Mesenteric fat pad (tissue), 1 donor: ENCODE data around the gene CENPP. TPM values are rescaled to one million over a fixed set of nuclear protein-coding genes. Genes with fewer than 3 reads are reported as not detected.

Experiments used
- DNase-seq: peaks from one replicate; pipeline ENCODE4 v3.0.0-alpha.2; 2020; ENCODE audit warnings: low spot score
- total RNA-seq: library from RNA; stranded (reverse); fragmentation: NEBNext Ultra II Directional; extraction: Animal tissue kit (Norgen Biotek cat#: 25700); gene quantifications from one replicate; pipeline ENCODE4 v1.2.1, GENCODE V29; 2021
- donor health status: DM: yes; HTN: yes; CAD: no.

The CENPP gene
- total RNA-seq, 1 donor from 2014 or later = 4.0 TPM

DNA sequence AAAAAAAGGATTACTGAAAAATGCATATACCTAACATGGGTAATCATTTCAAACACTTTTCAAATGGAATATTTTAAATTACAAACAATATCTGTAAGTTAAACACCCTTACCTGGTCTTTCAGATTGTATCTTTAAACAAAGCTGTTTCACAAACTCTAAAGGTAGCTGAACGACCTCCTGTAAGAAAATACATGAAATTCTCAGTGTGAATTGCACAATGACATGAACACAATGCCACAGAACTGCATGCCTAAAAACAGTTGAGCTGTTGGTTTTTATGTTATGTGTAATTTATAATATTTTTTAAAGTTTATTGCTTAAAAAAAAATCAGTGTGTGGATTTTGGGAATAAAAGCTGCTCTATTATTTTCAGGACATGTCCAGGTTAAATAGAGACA lies 326.7 kb downstream of the CENPP start:
- no peak for DNase-seq

DNA sequence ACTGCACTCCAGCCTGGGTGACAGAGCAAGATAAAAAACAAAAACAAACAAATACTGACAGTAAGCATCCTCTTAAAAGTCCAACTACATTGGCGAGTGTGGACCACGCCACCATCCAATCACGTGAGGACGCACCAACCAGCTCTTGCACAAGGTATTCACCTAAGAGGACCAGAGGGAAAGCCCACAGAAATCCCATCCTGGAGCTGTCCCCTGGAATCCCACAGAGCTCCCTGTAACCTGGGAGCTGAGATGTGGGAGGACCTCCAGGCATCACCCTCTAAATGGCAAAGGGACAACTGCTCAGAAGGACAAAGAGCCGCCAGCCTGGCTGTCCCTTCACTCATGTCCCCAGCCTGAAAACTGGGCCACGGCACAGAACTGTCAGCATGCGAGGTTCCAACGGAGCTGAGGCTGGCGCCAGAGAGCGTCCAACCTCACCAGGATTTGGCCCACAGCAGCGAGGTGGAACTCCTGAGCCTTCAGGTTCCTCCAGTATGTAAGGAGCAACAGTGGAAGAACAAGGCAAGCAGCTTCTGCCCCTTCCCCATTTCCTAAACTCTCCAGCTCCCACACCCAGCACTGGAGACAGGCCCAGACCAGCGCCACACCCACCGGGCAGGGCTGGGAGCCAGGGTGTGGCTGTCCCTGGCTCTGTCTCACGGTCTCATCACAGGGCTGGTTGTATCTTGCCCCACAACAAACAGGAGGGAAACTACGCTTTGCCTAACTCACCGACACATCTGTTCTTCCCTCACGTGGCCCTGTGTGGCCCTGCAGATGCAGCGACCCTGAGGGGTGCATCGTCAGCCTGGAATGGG lies 328.9 kb downstream of the CENPP start:
- peak; percentile 69 for DNase-seq

DNA sequence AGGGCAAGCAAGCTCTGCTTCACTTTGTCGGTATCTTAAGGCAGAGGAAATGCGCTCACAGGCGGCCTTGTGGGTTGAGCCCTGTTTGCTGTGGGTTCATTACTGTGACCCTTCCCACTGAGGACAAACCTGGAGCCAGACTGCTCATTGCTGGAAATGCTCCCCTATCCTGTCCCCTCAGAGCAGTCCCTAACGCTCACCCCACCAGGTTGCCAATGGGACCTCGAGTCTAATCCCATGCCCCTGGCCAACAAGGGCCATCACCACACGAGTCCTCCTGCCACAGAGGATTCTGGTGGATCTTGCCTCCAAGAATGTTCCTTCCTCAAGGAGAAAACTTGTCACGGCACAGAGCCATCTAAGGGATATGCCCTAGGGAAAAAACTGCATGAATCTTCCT lies 329.6 kb downstream of the CENPP start:
- no peak for DNase-seq

DNA sequence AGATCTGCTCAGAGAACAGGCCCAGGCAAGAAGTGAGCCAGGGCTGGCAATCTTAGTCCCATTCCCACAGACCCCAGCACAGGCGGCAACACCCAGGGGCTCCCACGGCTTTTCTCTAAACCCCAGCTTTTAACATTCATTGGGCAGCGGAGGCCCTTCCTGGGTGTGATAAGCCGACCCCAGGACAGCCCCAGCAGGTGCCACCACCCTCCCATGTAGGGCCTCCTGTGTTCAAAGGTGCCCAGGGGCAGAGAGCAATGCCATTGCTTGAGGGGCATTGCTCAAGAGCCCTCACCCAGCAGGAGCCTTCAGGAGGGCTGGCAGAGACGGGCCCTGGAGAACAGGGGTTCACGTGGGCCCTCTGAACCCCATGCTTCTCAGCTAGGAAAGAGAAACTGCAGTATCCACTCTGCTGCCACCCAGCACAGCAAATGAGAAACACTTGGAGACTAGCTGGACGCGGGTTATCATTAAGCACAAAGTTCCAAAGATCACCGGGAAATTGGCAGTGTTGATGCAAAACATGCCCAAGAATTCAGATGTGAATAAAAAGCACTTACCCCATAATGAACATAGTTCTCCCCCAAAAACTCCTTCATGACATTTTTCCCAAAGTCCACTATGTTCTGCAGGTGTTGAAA lies 330.3 kb downstream of the CENPP start:
- no peak for DNase-seq

DNA sequence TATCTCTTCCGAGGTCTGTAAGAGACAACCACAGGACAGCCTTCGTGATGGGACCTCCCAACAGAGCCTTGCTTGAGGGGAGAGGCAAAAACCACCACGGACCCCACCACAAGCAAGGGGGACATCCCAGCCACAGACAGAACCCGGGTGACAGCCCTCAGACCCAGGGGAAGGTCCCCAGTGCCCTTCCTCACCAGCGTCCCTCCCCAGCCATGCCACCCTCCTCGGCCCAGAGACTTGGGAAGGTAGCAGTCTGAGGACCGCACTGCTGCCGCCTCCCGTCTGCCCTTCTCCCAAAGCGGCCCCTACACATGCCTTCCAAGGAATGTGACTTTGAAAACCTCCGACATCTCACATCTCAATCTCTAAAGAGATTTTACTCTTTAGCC lies 330.8 kb downstream of the CENPP start:
- DNase-seq = no peak

DNA sequence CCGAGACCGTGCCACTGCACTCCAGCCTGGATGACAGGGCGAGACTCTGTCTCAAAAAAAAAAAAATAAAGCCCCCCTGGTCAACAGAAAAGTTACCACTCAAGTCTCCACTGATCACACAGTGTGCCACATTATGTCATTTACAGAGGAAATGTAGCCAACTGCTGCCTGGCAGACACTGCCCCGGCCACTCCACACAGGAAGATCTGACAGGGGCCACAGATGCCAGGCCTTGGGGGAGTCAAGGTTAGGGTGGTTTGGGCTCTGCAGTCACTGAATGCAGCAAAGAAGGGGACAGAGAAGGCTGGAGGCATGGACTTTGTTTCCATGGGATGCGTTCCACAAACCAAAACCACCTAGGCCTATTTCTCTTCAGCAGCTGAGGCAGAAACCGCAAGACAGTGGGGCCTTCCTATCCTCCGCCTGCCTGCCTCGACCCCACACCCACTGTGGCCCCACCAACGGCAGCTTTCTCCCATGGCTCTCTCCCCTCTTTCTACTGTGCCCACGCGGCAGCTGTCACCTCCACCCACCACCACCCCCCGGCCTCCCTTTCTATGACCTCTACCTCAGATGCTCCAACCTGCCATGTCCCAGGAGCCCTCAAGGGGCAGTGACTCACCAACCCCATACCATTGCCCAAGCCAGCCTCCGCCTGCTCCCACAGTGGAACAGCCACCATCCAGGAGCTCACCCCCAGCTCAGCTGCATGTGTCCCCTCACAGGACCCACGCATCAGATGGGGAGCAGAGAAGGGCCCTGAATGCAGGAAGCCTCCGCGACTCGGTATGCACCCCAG lies 331.7 kb downstream of the CENPP start:
- no peak for DNase-seq

DNA sequence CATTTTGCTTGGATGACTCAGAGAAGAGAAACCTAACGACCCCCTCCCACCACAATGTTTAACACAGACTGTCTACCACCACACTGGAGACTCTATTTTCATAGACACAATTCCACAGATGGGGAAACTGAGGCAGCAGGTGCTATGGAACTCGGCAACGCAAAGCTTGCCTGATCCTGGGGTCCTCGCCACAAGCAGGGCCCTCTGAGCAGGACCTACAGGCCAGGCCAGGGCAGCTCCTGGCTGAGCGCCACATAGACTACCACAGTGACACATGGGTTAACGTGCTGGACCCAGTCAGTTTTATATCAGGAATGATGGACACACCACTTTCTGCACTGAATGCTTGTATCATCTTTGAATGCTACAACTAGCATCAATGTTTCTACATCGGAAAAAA lies 332.4 kb downstream of the CENPP start:
- DNase-seq = no peak

DNA sequence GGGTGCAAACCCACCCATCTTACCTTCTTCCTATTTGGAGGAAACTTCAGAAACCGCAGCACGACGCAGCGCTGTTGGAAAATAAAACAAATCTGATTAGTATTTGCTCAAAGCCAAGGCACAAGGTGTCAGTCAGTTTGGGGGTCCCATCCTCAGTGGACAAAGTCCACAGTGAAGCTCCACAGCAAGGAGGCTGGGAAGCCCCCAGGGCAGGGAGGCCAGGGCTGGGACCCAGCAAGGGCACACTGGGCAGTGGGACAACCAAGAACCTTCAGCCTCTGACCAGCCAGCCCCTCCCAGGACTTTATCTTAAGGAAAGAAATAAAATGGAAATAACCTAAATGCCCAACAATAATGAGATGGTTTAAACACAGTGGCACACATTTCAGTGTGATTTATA lies 332.9 kb downstream of the CENPP start:
- DNase-seq = no peak

DNA sequence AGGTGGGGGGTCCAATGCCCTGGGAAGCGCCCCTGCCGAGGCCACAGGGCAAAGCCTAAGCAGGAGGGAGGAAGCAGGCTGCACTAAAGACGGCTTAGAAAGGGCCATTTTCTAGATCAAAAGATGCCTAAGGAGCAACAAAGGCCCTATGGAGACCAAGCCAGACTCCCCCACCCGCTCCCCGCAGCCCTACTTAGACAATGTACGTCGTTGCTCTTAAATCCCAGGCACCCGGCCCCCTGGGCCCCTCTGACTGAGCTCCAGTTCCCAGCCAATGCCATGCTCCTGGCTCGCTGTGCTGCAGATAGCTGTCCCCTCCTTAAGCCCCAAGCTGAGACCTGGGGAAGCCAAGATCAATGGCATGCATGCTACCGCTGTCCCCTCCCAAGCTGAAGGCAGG lies 333.8 kb downstream of the CENPP start:
- no peak for DNase-seq

DNA sequence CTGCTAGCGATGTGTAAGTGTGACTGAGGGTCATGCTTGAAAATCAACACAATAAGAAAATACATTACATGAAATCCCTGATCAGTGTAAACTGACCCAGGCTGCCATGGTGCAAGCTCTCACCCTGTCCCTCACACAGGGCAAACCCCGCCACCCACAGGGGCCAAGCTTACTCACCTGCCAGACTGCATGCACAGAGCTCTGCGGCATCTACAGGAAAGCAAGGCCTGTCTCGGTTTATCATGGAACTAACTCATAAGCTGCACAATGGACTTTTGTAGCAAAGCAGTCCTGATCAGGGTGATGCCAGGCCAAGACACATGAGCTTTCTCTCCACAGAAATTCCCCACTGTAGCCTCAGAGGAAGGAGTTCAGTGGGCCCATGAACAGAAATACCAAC lies 334.5 kb downstream of the CENPP start:
- DNase-seq = no peak

DNA sequence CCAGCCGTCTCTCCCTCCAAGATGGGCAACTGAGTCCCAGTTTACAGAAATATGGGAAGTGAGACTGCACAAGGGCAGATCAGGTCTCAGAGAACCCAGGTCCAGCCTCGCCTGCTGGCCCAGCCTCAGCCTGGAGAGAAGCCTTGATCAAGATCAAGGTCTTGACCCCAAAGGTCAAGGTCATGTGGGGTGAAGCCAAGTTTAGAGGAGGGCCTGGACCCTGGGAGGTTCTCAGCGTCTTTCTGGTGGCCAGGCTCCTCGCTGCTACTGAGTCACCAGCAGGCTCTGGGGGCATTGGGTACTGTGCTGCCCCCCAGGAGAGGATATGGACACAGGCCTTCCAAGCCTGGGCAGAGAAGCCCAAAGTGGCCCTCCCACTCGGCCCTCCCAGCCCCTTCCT lies 335.4 kb downstream of the CENPP start:
- DNase-seq = no peak

DNA sequence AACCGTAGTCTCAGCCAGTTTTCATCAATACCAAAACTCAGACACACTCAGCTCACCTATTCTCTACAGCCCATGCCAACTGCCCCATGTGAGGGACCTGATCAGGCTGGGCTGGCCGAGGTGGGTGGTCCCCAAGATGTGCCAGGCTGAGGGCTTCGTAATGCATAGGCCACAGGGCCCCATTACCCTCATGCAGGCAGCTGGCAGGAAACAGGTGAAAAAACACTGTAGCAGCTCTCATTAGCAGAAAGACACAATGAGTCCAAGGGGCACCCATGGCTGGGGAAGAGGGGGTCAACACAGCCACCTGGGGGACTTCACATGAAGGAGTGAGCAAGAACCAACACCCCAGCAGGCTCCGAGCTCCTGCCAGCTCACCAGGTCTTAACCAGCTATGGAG lies 336.0 kb downstream of the CENPP start:
- no peak for DNase-seq

DNA sequence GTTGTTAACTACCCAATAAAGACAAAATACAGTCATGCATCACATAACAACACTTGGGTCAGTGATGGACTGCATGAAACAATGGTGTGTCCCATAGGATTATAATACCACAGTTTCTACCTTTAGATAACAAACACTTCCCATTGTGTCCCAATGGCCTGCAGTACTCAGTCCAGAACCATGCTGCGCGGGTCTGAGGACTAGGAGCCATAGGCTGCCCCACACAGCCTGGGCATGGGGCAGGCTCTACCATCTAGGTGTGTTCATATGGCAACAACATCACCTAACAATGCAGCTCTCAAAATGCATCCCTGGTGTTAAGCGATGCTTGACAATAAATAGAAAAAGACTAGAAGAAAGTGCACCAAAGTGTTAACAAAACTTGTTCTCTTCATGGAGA lies 337.4 kb downstream of the CENPP start:
- no peak for DNase-seq

DNA sequence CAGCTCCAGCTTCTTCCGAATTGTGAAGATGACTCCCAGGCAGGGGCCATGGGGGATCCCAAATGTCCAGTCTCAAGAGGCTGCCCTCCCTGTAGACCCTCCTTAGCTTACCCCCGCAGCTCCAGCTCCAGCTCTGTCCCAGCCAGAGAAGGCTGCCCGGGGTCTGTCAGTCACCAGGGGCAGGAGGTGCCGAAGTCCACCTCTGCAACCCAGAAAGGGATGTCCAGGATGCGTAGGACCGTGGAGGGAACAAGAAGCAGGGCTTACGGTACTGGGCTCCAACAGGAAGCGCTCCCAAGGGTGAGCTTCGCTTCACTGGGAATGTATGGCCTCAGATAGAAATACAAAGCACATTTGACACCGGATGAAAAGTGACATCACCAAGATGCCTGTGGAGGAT lies 338.2 kb downstream of the CENPP start:
- no peak for DNase-seq

DNA sequence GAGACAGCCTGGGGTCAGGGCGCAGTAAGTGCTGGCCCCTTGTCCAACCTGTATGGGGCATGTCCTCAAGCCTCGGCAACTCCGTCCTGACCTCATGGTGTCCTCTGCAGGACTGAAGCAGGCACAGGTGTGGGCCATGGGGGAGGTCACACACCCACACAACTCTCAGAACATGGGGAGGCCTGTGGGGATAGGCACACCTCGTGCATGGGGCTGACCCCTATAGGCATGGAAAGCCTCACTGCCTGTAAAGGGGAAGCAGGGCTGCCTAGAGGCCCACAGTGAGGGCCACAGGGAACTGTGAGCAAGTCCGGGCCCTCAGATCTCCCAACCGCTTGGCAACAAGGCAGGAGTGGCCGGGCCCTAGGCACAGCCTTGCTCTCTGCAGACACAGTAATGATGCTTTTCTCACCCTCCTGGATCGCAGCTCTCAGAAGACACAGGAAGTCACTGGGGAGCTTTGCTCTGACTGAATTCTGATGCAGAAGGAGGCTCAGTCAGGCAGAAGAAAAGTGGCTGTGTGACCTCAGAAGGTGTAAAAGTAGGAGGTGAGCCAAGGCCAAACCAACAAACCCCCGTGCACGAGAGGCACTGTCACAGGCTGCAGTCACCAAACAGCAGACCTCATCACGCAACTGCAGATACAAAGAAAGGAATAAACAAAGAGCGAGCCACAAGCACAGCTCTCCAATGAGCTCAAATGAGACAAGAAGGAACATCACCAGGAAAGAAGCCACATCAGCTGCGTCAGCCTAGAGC lies 338.8 kb downstream of the CENPP start:
- peak; percentile 14 for DNase-seq

DNA sequence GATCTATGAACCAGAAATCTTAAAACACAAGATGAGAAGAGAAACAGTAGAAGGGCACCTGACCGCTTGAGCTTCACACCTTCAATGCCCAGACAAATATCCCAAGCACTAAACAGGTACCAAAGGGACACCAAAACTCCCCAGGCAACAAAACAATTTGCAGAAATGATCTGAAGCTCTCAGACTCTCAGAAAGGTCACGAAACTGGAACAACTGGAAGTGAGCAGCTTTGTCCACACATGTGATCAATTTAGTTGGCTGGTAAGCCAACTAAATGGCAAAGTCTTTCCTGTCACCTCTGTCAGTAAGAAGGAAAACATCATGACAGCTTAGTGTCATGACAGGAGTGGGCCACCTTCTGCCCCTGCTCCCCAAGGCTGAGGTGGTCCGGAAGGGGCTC lies 340.1 kb downstream of the CENPP start:
- no peak for DNase-seq

DNA sequence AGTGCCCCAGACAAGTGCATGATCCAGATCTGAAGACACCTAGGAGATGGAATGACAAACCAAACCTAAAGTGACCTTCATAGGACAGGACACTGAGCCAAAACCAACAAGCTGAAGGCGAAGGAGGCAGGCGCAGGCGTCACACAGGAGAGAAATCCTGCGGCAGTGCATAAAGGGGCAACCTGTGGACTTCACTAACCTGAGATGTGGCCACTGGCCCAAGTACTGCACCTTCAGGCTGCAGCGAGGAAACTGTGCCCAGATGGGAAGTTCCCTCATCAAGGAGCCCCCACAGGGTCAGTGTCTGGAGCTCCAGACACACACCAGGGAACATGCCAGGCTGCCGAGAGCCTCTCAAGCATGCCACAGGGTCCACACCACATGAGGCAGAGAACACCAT lies 340.5 kb downstream of the CENPP start:
- DNase-seq = peak; percentile 84

DNA sequence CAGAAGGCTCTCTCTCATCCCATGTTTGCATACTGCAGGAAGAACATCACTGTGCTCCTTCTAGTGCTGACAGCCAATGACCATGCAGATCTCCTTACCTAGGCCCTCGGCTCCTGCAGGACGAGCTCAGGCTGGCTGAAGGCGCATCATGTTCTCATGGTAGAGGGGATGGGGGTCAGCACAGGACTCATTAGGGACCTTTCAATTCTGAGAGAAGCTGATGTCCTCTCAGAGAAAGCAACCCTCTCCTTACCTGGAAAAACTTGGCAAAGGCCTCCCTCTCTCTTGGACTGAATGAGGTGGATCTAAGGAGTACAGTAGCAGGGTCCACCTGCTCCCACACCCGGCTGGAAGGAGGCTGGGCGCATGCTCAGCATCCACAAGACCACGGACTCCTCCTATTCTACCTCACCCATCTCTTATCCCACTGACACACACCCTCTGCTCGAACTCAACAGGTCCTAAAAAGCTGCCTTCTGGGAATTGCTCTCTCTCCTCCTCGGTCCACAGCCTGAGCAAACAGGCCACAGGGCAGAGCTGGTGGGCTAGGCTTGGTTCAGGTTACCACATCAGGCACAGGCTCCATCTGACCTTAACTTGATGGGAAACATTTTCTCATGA lies 341.3 kb downstream of the CENPP start:
- peak; percentile 67 for DNase-seq

DNA sequence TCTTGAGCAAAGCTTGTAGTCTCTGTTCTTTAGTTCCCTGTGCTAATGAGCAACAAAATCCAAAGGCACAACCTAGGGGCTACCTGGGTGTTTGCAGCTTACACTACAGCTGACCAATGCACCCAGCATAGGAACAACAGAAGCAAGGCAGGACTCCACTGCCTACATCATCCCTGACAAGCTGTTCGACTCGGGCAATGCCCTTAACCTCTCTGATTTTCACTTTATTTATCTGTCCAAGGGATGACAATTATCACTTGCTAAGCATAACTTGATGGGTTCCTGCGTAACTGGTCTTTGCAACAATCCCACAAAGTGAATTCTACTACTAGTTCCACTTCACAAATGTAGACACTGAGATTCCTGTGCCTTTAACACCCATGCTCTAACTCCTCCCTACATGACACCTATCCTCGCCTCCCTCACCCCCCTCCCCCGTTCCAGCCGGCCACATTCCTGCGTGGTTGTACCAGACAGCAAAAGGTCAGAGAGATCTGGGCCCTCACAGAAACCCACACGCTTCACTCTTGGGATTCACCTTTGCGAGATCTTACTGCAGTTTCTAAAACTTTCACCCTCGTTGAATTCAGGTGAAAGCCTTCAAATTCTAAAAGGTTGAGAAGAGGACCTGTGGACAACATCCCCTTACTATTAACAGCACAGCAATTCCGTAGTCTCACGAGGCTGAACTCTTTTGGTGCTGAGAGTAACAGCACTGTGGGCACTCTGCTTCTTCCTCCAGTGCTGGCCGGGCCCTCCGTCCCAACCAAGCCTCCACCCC lies 343.2 kb downstream of the CENPP start:
- DNase-seq = peak; percentile 89

DNA sequence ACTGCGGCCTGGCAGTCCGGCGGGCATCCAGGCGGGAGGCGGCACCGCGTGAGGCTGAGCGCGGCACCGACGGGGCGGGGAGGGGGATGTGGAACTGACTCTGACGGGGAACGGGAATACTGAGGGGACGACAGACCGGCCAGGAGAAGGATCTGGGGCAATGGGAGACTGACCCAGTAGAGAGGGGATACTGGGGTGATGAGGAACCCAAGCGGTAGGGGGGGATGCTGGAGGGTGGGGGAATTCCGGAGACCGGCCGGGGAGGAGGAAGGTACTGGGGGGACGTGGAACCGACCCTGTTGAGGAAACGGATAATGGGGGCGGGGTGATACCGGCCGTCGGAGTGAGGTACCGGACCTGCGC lies 343.8 kb downstream of the CENPP start:
- peak; percentile 89 for DNase-seq
